ENCODE results near the gene LRBA. TPM values are rescaled to one million over a fixed set of nuclear protein-coding genes. Genes with fewer than 3 reads are reported as not detected.

Gene LRBA
- total RNA-seq, 1 donor from 2014 or later = 66.2 TPM

DNA sequence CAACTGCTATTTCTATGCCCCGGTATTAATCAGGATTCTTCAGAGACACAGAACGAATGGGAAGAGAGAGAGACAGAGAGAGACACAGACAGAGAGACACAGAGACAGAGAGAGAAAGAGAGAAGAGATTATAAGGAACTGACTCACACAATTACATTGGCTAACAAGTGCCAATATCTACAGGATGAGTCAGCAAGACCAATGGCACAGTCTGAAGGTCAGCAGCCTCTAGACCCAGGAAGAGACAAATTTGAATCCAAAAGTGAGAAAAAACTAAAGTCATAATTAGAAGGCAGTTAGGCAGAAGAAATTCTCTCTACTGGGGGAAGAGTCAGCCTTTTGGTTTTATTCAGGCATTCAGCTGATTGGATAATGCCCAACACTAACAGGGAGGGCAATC is 245.8 kb downstream of the LRBA start:
- no peaks in the 10 kb centered on the region for H3K4me1 Mint-ChIP-seq
- H3K4me3 Mint-ChIP-seq = no peak overlapping the region
- no peak for DNase-seq (ENCODE audit: low spot score in 2 of 2, unreplicated experiment in 2 of 2)
- TF ChIP-seq, protein P1, sequence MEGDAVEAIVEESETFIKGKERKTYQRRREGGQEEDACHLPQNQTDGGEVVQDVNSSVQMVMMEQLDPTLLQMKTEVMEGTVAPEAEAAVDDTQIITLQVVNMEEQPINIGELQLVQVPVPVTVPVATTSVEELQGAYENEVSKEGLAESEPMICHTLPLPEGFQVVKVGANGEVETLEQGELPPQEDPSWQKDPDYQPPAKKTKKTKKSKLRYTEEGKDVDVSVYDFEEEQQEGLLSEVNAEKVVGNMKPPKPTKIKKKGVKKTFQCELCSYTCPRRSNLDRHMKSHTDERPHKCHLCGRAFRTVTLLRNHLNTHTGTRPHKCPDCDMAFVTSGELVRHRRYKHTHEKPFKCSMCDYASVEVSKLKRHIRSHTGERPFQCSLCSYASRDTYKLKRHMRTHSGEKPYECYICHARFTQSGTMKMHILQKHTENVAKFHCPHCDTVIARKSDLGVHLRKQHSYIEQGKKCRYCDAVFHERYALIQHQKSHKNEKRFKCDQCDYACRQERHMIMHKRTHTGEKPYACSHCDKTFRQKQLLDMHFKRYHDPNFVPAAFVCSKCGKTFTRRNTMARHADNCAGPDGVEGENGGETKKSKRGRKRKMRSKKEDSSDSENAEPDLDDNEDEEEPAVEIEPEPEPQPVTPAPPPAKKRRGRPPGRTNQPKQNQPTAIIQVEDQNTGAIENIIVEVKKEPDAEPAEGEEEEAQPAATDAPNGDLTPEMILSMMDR (IDR thresholded peaks at IDR 0.05; ENCODE audit: unreplicated experiment) = no peak
- H3K9me3 Mint-ChIP-seq = peaks cover 11% of the 10 kb centered on the region
- H3K27me3 Mint-ChIP-seq (ENCODE audit: low read depth) = no peaks in the 10 kb centered on the region
- peaks cover 21% of the 10 kb centered on the region for H3K36me3 Mint-ChIP-seq
- no peak overlapping the region for H3K27ac Mint-ChIP-seq

DNA sequence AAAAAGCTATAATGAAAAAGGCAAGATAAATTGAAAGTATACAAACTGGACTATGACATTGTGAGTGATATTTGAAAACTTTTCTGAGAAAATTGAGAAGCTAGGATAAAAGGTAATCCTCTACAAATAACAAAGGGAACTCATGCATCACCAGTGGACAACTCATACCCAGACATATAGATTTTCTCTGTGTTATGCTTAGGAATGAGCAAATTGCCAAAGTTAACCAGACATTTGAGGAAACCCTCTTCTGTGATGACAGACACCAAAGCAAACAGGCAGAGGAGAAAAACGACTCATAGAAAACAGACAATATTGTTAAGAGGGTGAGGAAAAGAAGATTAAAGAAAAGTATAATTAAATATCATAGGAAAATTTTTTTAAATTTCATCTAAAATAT is 246.6 kb downstream of the LRBA start:
- DNase-seq (ENCODE audit: low spot score in 2 of 2, unreplicated experiment in 2 of 2) = no peak
- TF ChIP-seq, protein P1 (IDR thresholded peaks at IDR 0.05; ENCODE audit: unreplicated experiment) = no peak
- H3K4me1 Mint-ChIP-seq = no peaks in the 10 kb centered on the region
- no peak overlapping the region for H3K27ac Mint-ChIP-seq
- H3K27me3 Mint-ChIP-seq (ENCODE audit: low read depth) = no peaks in the 10 kb centered on the region
- H3K4me3 Mint-ChIP-seq = no peak overlapping the region
- H3K36me3 Mint-ChIP-seq = peaks cover 25% of the 10 kb centered on the region
- H3K9me3 Mint-ChIP-seq = peaks cover 18% of the 10 kb centered on the region

DNA sequence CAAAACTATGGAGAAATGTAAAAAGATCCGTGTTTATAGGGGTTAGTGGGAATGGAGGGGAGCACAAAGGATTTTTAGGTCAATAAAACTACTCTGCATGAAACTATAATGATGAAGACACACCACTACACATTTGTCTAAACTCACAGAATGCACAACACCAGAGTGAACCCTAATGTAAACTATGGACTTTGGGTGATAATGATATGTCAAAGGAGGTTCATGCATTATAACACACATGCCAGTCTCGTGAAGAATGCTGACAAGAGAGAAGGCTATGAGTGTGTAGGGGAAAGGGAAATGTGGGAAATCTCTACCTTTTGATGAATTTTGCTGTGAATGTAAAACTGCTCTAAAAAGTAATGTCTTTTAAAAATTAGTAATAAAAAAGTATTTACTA is 249.9 kb downstream of the LRBA start:
- TF ChIP-seq, protein P1 (IDR thresholded peaks at IDR 0.05; ENCODE audit: unreplicated experiment) = no peak
- Mint-ChIP-seq H3K36me3 (peaks cover 27% of the 10 kb centered on the region), H3K9me3 (peaks cover 19% of the 10 kb centered on the region), H3K4me1 (no peaks in the 10 kb centered on the region), H3K27ac (no peak overlapping the region), H3K27me3 (ENCODE audit: low read depth) (no peaks in the 10 kb centered on the region), H3K4me3 (no peak overlapping the region)
- no peak for DNase-seq (ENCODE audit: low spot score in 2 of 2, unreplicated experiment in 2 of 2)

DNA sequence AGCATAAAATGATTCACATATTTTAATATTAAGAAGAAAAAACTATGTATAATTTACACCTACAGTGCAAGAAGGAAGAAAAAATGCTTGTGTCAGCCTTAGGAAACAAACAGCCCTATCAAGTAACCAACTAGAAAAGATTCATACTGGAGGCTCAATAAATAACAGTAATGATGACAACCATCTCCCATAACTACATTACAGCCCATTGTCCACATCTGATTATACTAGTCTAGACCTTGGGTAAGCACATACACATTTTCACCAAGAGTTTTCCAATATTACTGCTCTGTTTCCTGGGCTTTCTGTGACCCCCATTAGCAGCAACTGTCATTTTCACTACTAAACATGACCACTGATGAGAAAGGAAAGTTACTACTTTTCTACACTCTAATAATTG is 263.4 kb downstream of the LRBA start:
- Mint-ChIP-seq H3K27me3 (ENCODE audit: low read depth) (no peaks in the 10 kb centered on the region), H3K36me3 (peaks cover 6% of the 10 kb centered on the region), H3K4me3 (no peak overlapping the region), H3K9me3 (no peaks in the 10 kb centered on the region), H3K4me1 (peaks cover 19% of the 10 kb centered on the region), H3K27ac (no peak overlapping the region)
- no peak for DNase-seq (ENCODE audit: low spot score in 2 of 2, unreplicated experiment in 2 of 2)
- TF ChIP-seq, protein P1 (IDR thresholded peaks at IDR 0.05; ENCODE audit: unreplicated experiment) = no peak

DNA sequence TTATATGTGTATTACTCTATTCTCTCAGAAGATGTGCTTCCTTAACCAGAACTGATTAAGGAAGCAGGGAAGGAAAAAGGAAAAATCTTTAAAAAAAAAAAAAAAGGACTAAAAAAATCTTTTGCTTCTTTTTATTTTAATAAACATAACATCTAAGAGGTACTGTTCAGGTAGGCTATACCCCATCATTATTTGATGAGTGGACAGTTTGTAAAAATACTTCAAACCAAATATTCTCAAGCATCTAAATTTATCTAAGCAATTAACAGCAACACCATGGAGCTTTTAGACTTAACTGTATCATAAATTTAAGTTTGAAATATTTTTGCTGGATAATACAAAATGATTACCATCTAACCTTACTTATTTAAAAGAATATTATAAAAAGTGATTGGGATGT is 264.3 kb downstream of the LRBA start:
- H3K4me1 Mint-ChIP-seq = peaks cover 19% of the 10 kb centered on the region
- no peak overlapping the region for H3K27ac Mint-ChIP-seq
- TF ChIP-seq, protein P1 (IDR thresholded peaks at IDR 0.05; ENCODE audit: unreplicated experiment) = no peak

DNA sequence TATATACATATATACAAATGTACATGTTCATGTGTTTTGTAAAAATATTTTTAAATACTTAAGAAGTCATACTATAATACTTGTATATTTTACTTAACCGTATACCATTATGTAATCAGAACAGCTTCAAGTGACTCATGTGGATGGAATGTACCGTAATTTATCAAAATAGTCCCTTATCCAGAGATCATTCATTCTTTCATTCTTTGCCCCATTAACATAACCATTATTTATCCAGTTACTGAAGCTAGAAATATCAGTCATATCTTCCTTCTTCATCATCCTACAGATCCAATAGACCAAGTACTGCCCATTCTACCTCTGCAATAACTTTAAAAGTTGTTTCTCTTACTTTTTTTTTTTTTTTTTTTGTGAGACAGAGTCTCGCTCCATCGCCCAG is 268.9 kb downstream of the LRBA start:
- no peak for DNase-seq (ENCODE audit: low spot score in 2 of 2, unreplicated experiment in 2 of 2)
- H3K27ac Mint-ChIP-seq = no peak overlapping the region

More for the DNA sequence above, 264.3 kb downstream of the LRBA start:
- H3K4me3 Mint-ChIP-seq = no peak overlapping the region
- H3K27me3 Mint-ChIP-seq (ENCODE audit: low read depth) = no peaks in the 10 kb centered on the region
- no peak for DNase-seq (ENCODE audit: low spot score in 2 of 2, unreplicated experiment in 2 of 2)
- H3K9me3 Mint-ChIP-seq = no peaks in the 10 kb centered on the region
- peaks cover 8% of the 10 kb centered on the region for H3K36me3 Mint-ChIP-seq

More for the DNA sequence above, 268.9 kb downstream of the LRBA start:
- Mint-ChIP-seq H3K4me1 (peaks cover 23% of the 10 kb centered on the region), H3K36me3 (peaks cover 8% of the 10 kb centered on the region), H3K27me3 (ENCODE audit: low read depth) (no peaks in the 10 kb centered on the region), H3K4me3 (no peak overlapping the region), H3K9me3 (peaks cover under 1% of the 10 kb centered on the region)
- TF ChIP-seq, protein P1 (IDR thresholded peaks at IDR 0.05; ENCODE audit: unreplicated experiment) = no peak
